Globus pallidus (tissue), 1 donor: ENCODE measurements around the gene MTERF4.

Experiments used
- DNase-seq: peaks from one replicate; pipeline ENCODE4 v3.0.0-alpha.2; 2015; ENCODE audit warnings: low spot score

The MTERF4 gene

GRCh38 chr2:241050624-241051577 lies 51.2 kb downstream of the MTERF4 start:
- no peak for DNase-seq

- DNase-seq, result no peak
These were observed 52.1 kb downstream of the MTERF4 start for GRCh38 chr2:241049739-241050623.

GRCh38 chr2:241048949-241049343 lies 53.1 kb downstream of the MTERF4 start:
- no peak for DNase-seq

GRCh38 chr2:241048149-241048948 lies 53.7 kb downstream of the MTERF4 start:
- DNase-seq, result no peak

GRCh38 chr2:241047253-241048010 lies 54.7 kb downstream of the MTERF4 start:
- no peak for DNase-seq
